NCI-H1092 (cell line): Measurements from ENCODE around the gene RFX3.

Experiments
- DNase-seq: peaks from one replicate; lab custom pipeline; 2025; lab: John Stamatoyannopoulos, UW

RFX3 gene

GRCh38 chr9:3433066-3433465, 92.7 kb downstream of the RFX3 start:
- no peak for DNase-seq

DNA sequence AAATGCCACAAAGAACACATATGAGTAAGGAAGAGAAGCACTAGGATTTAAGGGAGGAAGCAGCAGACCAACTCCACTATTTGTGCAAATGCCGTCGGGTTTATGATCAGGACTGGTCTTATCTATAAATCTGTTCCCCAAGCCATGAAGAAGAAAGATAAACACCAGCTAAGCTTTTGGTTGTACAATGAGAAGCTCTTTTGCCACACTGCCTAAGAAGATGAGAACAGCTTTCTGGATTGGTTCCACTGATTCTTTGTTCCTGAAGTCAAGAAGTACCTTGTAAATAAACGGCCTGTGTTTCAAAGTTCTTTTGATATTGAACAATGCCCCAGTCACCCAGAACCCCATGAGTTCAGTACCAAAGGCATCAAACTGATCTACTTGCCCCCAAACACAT, 93.9 kb downstream of the RFX3 start:
- no peak for DNase-seq

DNA sequence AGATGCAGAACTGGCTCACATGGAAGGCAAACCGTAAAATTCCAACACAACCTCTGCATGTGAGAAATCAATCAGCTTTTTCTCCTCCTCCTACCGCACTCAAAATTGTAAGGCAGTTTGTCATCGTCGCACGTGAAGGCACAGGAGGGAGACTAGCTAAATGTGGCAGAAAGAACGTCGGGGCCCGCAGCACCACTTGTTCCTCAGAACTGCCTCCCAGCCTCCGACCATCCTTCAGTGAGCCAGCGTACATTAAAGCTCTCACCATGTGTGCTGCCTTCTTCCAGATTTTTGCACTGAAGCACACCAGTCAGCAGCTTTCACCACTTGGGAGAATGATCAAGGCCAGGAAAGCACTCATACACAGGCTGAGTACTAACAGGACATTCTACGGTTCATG, 105.9 kb downstream of the RFX3 start:
- DNase-seq: no peak

GRCh38 chr9:3415906-3416305, 109.9 kb downstream of the RFX3 start:
- no peak for DNase-seq

GRCh38 chr9:3413984-3414383, 111.8 kb downstream of the RFX3 start:
- DNase-seq: no peak

DNA sequence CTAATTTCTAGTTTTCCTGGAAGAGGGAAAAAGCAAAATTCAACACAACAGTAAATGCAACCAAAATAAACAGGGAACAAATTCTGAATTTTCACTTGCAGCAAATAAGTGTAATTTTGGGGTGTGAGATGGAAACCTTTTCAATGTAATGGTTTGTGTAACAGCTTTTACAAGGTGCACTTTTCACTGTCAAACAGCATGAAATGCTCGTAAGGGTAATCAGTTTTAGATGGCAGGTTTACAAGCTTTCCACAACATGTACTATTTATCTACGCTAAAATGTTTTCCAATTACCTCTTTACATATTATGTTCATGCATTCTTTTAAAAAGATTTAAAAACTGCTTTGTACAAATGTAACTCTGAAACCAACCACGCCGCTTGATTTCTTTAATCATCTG, 115.3 kb downstream of the RFX3 start:
- no peak for DNase-seq

GRCh38 chr9:3409453-3409852, 116.3 kb downstream of the RFX3 start:
- DNase-seq: no peak

DNA sequence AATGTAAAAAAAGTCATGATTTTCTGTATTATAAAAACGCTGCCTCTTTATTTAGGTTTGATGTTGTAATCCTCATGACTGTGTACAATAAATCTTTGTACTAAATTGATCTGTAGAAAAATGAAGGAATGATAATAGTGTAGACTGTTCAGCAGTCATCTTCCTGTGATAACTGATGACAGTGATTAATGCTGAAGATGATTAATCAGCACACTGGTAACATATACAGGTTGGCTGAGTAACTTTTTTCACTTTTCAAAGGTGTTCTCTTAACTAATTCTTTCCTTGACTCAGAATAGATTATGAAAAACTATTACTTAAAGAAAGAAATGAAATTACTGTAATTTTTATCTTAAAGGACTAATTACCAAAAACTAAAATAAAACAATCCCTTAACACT, 122.5 kb downstream of the RFX3 start:
- DNase-seq: no peak

DNA sequence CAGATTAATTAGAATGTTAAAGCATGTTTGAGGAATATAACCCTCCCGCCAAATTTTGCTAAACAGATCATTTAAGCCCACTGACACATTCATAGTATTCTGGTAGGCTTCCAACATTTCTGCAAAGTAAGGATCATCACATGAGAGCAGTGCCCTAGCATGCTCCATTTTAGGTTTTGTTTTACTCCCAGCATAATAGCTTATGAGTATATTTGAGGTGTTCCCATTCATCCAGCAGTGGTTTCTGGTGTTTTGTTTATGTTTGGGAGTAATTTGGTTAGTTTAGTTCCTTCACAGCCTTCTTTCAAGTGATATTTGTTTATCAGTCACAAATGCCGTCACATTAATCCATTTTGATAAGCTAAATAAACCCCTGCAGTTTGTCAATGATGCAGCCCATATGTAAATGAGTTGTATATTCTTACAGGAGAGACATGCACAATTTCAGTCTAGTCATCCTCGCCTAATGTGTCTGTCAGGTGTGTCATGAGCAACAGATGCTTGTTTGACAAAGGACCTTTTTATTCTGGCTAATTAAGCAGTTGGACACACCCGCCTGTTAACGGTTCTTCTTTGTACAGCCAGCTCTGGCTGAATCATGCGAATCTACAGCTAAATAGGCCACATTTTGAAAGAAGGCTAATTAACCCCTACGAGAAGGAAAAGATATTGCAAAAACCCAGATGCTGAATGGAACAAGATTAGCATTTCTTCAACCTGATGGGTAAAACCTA, 124.4 kb downstream of the RFX3 start:
- peak; percentile 25 for DNase-seq

- DNase-seq: no peak
Measured at GRCh38 chr9:3398232-3398648, 127.6 kb downstream of the RFX3 start.

GRCh38 chr9:3397766-3398165, 128.0 kb downstream of the RFX3 start:
- no peak for DNase-seq

DNA sequence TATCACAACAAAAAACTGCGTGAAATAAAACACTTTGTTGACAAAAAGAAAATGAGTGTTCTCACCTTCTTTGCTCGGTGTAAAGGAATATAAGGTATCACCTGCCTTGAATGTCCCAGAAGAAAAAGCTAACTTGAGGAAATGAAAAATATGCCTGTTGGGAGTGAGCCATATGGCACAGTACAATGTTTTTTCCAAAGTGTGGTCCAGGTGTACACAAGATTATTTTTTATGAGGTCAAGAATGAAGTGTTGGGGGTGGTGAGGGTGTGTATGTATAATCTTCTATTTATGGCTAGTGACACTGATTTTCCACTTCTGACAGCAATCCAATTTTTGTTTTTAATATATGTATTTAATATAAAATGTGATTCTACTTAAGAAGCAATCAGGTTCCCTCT, 134.4 kb downstream of the RFX3 start:
- no peak for DNase-seq

GRCh38 chr9:3386753-3387152, 139.0 kb downstream of the RFX3 start:
- no peak for DNase-seq

DNA sequence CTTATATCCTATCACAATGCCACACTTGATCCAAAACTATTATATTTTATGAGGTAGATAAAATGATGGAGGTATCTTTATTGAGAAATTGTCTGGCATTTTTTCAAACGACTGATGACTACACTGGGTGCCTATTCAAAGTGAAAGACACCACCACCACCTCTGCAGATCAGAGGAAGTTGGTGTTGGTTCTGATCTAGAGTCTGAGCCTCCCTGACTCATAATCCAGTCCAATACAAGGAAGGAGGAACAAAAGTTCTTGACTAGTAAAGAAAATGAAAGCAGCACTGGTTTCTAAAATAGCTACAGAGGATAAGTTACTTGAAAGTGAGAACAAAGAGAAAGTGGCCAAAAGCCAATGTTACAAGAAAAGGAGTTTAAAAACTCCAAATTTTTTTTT, 139.9 kb downstream of the RFX3 start:
- DNase-seq: no peak

GRCh38 chr9:3371842-3372241, 154.0 kb downstream of the RFX3 start:
- no peak for DNase-seq

- no peak for DNase-seq
Measured at GRCh38 chr9:3370715-3371114, 155.1 kb downstream of the RFX3 start.

DNA sequence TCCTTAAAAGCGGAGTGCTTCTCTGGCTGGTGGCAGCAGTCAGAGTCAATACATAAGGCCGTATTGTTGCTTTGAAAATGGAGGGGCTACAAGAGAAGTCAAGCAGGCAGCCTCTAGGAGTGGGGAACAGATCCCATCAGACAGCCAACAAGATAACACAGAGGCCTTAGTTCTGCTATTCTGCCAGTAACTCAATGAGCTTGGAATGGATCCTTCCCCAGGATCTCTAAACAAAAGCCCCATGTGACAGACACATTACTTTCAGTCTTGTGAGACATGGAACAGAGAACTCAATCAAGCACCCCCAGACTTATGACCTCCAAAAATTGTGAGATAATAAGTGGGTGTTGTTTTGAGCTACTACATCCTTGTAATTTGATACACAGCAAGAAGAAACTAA, 158.6 kb downstream of the RFX3 start:
- DNase-seq: no peak

GRCh38 chr9:3361689-3362392, 164.0 kb downstream of the RFX3 start:
- DNase-seq: no peak

- DNase-seq: no peak
Measured at GRCh38 chr9:3361116-3361515, 164.7 kb downstream of the RFX3 start.

DNA sequence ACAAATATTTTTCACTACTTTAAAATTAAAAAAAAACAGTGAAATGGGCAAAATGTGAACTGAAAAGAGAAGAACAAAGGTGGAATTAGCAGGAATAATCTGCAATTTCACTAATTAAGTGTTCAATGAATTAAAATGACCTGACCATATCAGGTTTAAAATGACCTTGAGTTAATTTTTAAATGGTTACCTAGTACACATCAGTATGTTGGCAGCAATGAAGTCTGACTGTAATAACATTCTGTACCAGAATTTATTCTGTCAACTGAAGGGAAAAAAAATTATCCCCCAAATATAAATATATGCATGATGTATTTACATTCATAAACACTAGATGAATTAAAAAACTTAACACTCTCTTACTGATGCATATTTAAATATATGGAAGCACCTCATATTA, 165.6 kb downstream of the RFX3 start:
- DNase-seq: no peak

DNA sequence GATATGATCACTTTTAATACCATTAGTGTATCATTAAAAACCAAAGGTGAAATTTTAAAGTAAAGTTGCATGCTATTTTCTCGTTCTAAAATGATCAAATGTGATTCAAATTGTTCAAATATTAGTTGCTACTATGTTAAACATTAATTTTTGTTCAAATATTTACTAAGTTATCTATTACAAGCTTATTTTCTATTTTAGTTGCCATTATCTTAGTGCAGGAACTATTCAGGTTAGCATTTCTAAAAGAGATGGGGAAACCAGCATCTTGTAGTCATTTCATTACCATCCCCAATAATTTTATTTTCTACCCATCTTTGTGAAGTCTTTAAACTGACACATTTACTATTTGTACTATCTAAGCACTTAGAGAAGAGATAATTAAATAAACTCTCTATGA, 166.0 kb downstream of the RFX3 start:
- no peak for DNase-seq

DNA sequence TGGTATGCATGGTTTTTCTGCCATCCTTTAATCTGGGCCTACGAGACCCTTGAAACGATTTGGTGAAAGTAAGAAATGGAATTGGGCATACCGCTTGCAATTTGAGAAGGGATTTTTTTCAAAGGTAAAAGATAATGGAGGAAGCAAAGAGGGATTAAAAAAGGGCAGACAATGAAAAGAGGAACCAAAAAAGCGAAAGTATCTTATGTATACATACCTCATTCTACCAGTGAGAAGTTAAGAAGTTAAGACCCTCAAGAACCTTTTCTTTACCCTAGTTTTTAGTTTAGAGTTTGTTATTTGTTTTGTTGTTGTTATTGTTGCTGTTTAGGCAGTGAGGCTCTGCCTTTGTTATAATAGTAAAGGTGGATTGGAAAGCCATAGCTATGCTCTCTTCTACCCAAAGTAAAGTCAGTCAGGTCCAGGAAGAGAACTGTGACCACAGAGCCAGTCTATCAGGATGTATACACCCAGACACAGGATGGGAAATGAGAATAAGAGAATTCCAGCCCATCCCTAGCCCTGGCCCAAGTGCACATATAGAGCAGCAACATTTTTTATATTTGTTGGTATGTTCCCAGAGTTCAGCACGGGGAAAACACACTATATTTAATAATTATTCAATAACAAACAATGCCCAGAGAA, 166.6 kb downstream of the RFX3 start:
- DNase-seq: no peak

DNA sequence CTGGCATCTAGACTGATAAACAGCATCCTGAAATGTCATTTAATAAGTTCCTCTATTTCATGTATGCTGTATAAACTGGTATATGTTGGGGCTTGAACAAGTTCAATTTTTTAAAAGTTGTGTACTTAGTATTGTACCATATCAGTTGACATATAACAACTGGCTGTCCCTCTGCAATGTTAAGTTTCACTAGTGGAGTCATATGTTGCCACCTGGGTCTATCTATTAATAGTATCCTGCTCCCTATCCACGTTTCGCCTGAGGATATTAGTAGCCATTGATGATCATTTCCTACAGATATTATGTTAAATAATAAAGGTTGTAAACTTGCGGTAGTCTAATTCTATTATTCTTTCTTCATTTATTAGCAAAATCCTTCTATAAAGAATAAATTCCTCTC, 177.6 kb downstream of the RFX3 start:
- no peak for DNase-seq
